ENCODE data around the gene PRM1. TPM values are rescaled to one million over a fixed set of nuclear protein-coding genes. Genes with fewer than 3 reads are reported as not detected.

PRM1 gene
- total and polyA plus RNA-seq, 2 of the 8 experiments (the other 6 are each of a cell fraction or from before 2014, with no cell fraction given): 0.54 to 0.82 TPM

- H4K91ac ChIP-seq (replicated peaks; ENCODE audit: insufficient read length, low read length): no peak overlapping the region
- H2BK12ac ChIP-seq (ENCODE audit: low read depth, low read length): no peak overlapping the region
- H2BK120ac ChIP-seq (replicated peaks; ENCODE audit: low read depth, low read length): no peak overlapping the region
- H3K14ac ChIP-seq (ENCODE audit: insufficient read length): no peak overlapping the region
- H3K23ac ChIP-seq (ENCODE audit: insufficient read length): no peak overlapping the region
- ChIA-PET CTCF (ENCODE audit: partially characterized antibody) (interaction anchor here (0.9 to 1.9 kb wide), 4 partner anchors 9 to 76 kb away, joined by 3 to 8 read pairs (median 5); no protein-coding TSS in a partner anchor), POLR2A (ENCODE audit: partially characterized antibody) (interaction anchor here (0.6 to 0.8 kb wide), 3 partner anchors 11 to 63 kb away, joined by 3 read pairs; no protein-coding TSS in a partner anchor)
- no peak overlapping the region for H3K56ac ChIP-seq (replicated peaks; ENCODE audit: insufficient read length, low read depth, low read length)
- no peak overlapping the region for H3K9ac ChIP-seq (replicated peaks in 1 of 4; ENCODE audit: extremely low read depth in 1 of 4, low read depth in 3 of 4, low read length in 3 of 4)
- no peaks in the 10 kb centered on the region for H3K79me1 ChIP-seq (ENCODE audit: low read depth, low read length)
- no peak overlapping the region for H3K27ac ChIP-seq (ENCODE audit: low read depth, low read length)
- no peak overlapping the region for H4K8ac ChIP-seq (ENCODE audit: extremely low read depth, insufficient read depth, low read length)
- no peaks in the 10 kb centered on the region for H3K23me2 ChIP-seq (ENCODE audit: low read depth, low read length)
- H2BK20ac ChIP-seq (ENCODE audit: low read length): no peak overlapping the region
- peak overlapping the region; percentile 33; the same call in 1 of the 2 replicates for H2AK5ac ChIP-seq (ENCODE audit: low read depth, low read length)
- H3K4ac ChIP-seq (replicated peaks; ENCODE audit: insufficient read length, low read depth, low read length): no peak overlapping the region
- H3K79me2 ChIP-seq (ENCODE audit: control insufficient read depth in 1 of 2, insufficient read depth in 2 of 2, low read length in 2 of 2): no peaks in the 10 kb centered on the region
- H3K36me3 ChIP-seq (ENCODE audit: control insufficient read depth in 2 of 4, insufficient read depth in 4 of 4, low read length in 3 of 4): no peaks in the 10 kb centered on the region
- no peak for TF ChIP-seq YY1 (IDR thresholded peaks at IDR 0.05; ENCODE audit: low read depth, low read length)
- no peak for TF ChIP-seq MAFK (IDR thresholded peaks at IDR 0.05; ENCODE audit: low read depth, low read length)
- TF ChIP-seq GABPA (IDR thresholded peaks at IDR 0.05; ENCODE audit: borderline replicate concordance, insufficient read depth, low read length): no peak
- TF ChIP-seq RNF2 (IDR thresholded peaks at IDR 0.05; ENCODE audit: borderline replicate concordance, low read depth, low read length, missing control alignments, poor library complexity, severe bottlenecking): no peak
- no peak for TF ChIP-seq PHF8 (conservative IDR thresholded peaks at IDR 0.05; ENCODE audit: low read depth, low read length)
- TF ChIP-seq TAF7 (optimal IDR thresholded peaks at IDR 0.05; ENCODE audit: borderline replicate concordance, low read depth, low read length): no peak
- TF ChIP-seq KDM4A (IDR thresholded peaks at IDR 0.05; ENCODE audit: low read depth, low read length, severe bottlenecking): no peak
- TF ChIP-seq EP300 (IDR thresholded peaks at IDR 0.05; ENCODE audit: borderline replicate concordance in 1 of 2, low read depth in 2 of 2, low read length in 2 of 2): no peak
- TF ChIP-seq KDM5A (IDR thresholded peaks at IDR 0.05; ENCODE audit: low read length): no peak
- no peak for TF ChIP-seq CREB1 (IDR thresholded peaks at IDR 0.05)
- TF ChIP-seq CHD1 (IDR thresholded peaks at IDR 0.05; ENCODE audit: low read depth, low read length): no peak
- no peak for TF ChIP-seq POLR2A (IDR thresholded peaks at IDR 0.05; ENCODE audit: control extremely low read depth in 1 of 2, low read depth in 2 of 2, low read length in 2 of 2)
- FAIRE-seq (no peak), DNase-seq (ENCODE audit: low read depth in 1 of 2, low spot score in 2 of 2) (no peak)
- no peak overlapping the region for H3K4me3 ChIP-seq (ENCODE audit: extremely low read depth in 1 of 4, insufficient read depth in 2 of 4, low read depth in 3 of 4, low read length in 4 of 4)
- no peak overlapping the region for H3K4me2 ChIP-seq (ENCODE audit: insufficient read depth in 1 of 2, low read depth in 2 of 2, low read length in 2 of 2)
- H3K27me3 ChIP-seq (replicated peaks in 1 of 4; ENCODE audit: control insufficient read depth in 3 of 4, extremely low read depth in 1 of 4, insufficient read depth in 3 of 4, low read length in 3 of 4): no peaks in the 10 kb centered on the region
- H4K20me1 ChIP-seq (replicated peaks in 1 of 2; ENCODE audit: control insufficient read depth in 1 of 2, insufficient read depth in 2 of 2, low read length in 2 of 2): no peaks in the 10 kb centered on the region
- H2BK5ac ChIP-seq (ENCODE audit: low read depth, low read length): no peak overlapping the region
- H3K9me3 ChIP-seq (ENCODE audit: insufficient read depth in 2 of 2, low read depth in 1 of 2, low read length in 1 of 2): no peaks in the 10 kb centered on the region
- H4K5ac ChIP-seq (ENCODE audit: insufficient read length, low read depth, low read length): no peak overlapping the region
- H2AFZ ChIP-seq (ENCODE audit: low read length): no peak overlapping the region
- H3K4me1 ChIP-seq (replicated peaks in 1 of 4; ENCODE audit: control insufficient read depth in 3 of 4, insufficient read depth in 4 of 4, low read length in 3 of 4): peaks cover 0 to 5% (median 2%) of the 10 kb centered on the region in 4 experiments; a peak in 2 of 7 replicates
- H2BK15ac ChIP-seq (ENCODE audit: low read length): peak overlapping the region; percentile 72; the same call in 1 of the 2 replicates
- WGBS, 2 experiments (ENCODE audit: extremely low coverage in 1 of 2, insufficient coverage in 1 of 2, insufficient read length in 1 of 2, insufficient replicate concordance in 2 of 2, low coverage in 1 of 2, low lambda C conversion rate in 2 of 2, missing lambda C conversion rate in 1 of 2): 88% methylated on average over 11 of the region's 11 CpGs; no CpG with 5 or more reads in 1 of the 2 experiments
- no peak overlapping the region for H3K18ac ChIP-seq (ENCODE audit: extremely low read depth, low read length)
Observed at GRCh38 chr16:11276896-11277593, 4.1 kb downstream of the PRM1 start.

Data from H1 (cell line).